Keratinocyte (primary cell): ENCODE measurements around the gene LEO1. TPM values are rescaled to one million over a fixed set of nuclear protein-coding genes. Genes with fewer than 3 reads are reported as not detected.

Source experiments
- DNase-seq: peaks from one replicate; pipeline ENCODE4 v3.0.0-alpha.2; 2011; ENCODE audit warnings: low read depth, missing footprints, low spot score
- FAIRE-seq: peaks from 2 replicates; lab custom pipeline; 2011; peaks lifted over from hg19 to GRCh38; lab: Jason Lieb, UNC
- H2AFZ ChIP-seq: 2 replicates; pipeline ENCODE4 v1.6.0; 2012; ENCODE audit warnings: low read length, control low read depth, inconsistent platforms; ENCODE audit not compliant: control insufficient read depth
- H3K27ac ChIP-seq: 2 replicates; pipeline ENCODE4 v1.5.1; 2011; ENCODE audit warnings: low read length; ENCODE audit not compliant: control insufficient read depth, insufficient read depth
- H3K27me3 ChIP-seq: 3 replicates; pipeline ENCODE4 v1.6.0; 2011; ENCODE audit warnings: low read length; ENCODE audit not compliant: control insufficient read depth, insufficient read depth; ENCODE audit errors: extremely low read depth
- H3K36me3 ChIP-seq, 2 experiments: 2 replicates in 1 of 2; 3 replicates in 1 of 2; pipeline ENCODE4 v1.5.1; 2011; ENCODE audit warnings: low read length in 2 of 2, mild to moderate bottlenecking in 1 of 2; ENCODE audit not compliant: control insufficient read depth in 2 of 2, insufficient read depth in 2 of 2; ENCODE audit errors: extremely low read depth in 1 of 2
- H3K4me1 ChIP-seq: 3 replicates; pipeline ENCODE4 v1.5.1; 2011; ENCODE audit warnings: low read length; ENCODE audit not compliant: control insufficient read depth, insufficient read depth; ENCODE audit errors: extremely low read depth
- H3K4me2 ChIP-seq: 3 replicates; pipeline ENCODE4 v1.6.0; 2011; ENCODE audit warnings: low read depth, low read length; ENCODE audit not compliant: control insufficient read depth, insufficient read depth; ENCODE audit errors: extremely low read depth
- H3K4me3 ChIP-seq, 3 experiments: fragments of 200-600 bp in 1 of 3; sonication (generic) in 1 of 3; 2 replicates in 2 of 3; 3 replicates in 1 of 3; pipeline ENCODE4 v1.5.1; 2011 to 2016; ENCODE audit warnings: low read length in 3 of 3, mild to moderate bottlenecking in 3 of 3, control low read depth in 2 of 3, inconsistent platforms in 1 of 3, low read depth in 1 of 3, mixed read lengths in 1 of 3, mixed run types in 1 of 3, moderate library complexity in 1 of 3; ENCODE audit not compliant: control insufficient read depth in 2 of 3, insufficient read depth in 2 of 3; ENCODE audit errors: extremely low read depth in 1 of 3
- H3K79me2 ChIP-seq: 2 replicates; pipeline ENCODE4 v1.6.0; 2012; ENCODE audit warnings: low read length; ENCODE audit not compliant: control insufficient read depth, insufficient read depth
- H3K9ac ChIP-seq: 3 replicates; pipeline ENCODE4 v1.6.0; 2011; ENCODE audit warnings: low read length; ENCODE audit not compliant: control insufficient read depth, insufficient read depth; ENCODE audit errors: extremely low read depth
- H3K9me1 ChIP-seq: 3 replicates; pipeline ENCODE4 v1.6.0; 2011; ENCODE audit warnings: low read length; ENCODE audit not compliant: control insufficient read depth, insufficient read depth; ENCODE audit errors: extremely low read depth
- H3K9me3 ChIP-seq: 2 replicates; pipeline ENCODE4 v1.5.1; 2012; ENCODE audit warnings: low read depth, low read length; ENCODE audit not compliant: control insufficient read depth
- H4K20me1 ChIP-seq: 3 replicates; pipeline ENCODE4 v1.6.0; 2011; ENCODE audit warnings: low read length; ENCODE audit not compliant: control insufficient read depth, insufficient read depth; ENCODE audit errors: extremely low read depth
- EZH2 ChIP-seq: IDR thresholded peaks from one replicate; pipeline ENCODE4 v1.6.1; 2012; ENCODE audit warnings: inconsistent platforms, mild to moderate bottlenecking, low read length, moderate library complexity
- dilution Hi-C: fragments of 300-500 bp; cut with MboI; formaldehyde crosslinking; loops from one replicate; pipeline ENCODE4 v1.7.0; 2020; ENCODE audit warnings: low sequenced_read_pairs; ENCODE audit not compliant: extremely low pct_ligation_motif_present
- polyA plus RNA-seq, 5 experiments: library from polyadenylated mRNA; depleted of rRNA in 3 of 5; stranded (reverse) in 3 of 5; stranded (forward) in 1 of 5; unstranded in 1 of 5; fragments of >200 nt; gene quantifications; 1 replicate in 1 of 5; 2 replicates in 3 of 5; 3 replicates in 1 of 5; pipeline versions ENCODE4 v1.2.1 to v1.2.3, GENCODE V29; 2011 to 2012; ENCODE audit warnings: missing spikeins in 2 of 5, low read depth in 1 of 5, low replicate concordance in 1 of 5
- TF ChIP-seq, protein P1 (sequence below), 3 experiments: IDR thresholded peaks in 1 of 3; conservative IDR thresholded peaks in 1 of 3; optimal IDR thresholded peaks in 1 of 3; 2 replicates in 2 of 3; 3 replicates in 1 of 3; pipeline versions ENCODE3 to v1.5.1; 2011; ENCODE audit warnings: low read length in 3 of 3, mild to moderate bottlenecking in 3 of 3, moderate library complexity in 2 of 3, control low read depth in 1 of 3, inconsistent platforms in 1 of 3; ENCODE audit not compliant: insufficient read depth in 2 of 3; ENCODE audit errors: extremely low read depth in 1 of 3

LEO1 gene
- polyA plus RNA-seq, 1 donor (not counting 4 experiments of a cell fraction or from before 2014, with no cell fraction given): 12.5 TPM

DNA sequence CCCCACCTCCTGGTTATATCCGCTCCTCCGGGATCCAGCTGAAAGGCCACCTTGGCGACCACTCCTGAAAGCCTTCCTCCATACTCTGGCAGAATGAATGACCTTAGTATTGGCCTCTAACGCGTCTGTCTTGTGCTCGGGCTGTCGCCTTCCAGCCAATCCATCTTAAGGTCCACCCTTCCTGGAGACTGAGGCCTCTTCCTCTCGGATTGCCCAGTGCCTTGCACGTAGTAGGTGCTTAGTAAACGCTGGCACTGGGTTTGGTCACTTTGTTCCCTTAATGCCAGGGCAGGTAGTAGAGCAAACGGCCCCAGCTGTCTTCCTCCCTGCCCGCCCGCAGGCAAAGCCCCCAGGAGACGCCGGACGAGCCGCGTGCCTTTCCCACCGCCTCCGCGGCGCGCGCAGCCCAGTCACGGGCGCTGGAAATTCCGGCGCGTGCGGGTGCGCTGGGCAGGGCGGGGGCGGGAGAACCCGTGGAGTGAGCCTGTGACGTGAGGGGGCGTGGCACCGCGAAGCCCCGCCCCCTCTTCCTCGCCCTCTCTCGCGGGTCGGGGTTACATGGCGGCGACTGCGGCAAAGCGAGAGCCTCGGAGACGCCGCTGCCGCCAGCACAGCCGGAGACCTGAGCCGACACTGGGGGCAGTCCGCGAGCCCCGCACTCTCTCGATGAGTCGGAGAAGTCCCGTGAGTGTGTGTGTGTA is 47.3 kb upstream of the LEO1 start, which contains the start of gene MAPK6:
Gene MAPK6, plus strand, starts transcription at position 527 of the 701 bp plus-strand sequence. CDS start 27,242 bp downstream, outside the sequence.
- DNase-seq (no peak), FAIRE-seq (no peak)
- dilution Hi-C loops: no loop called here
- H3K4me3 ChIP-seq: peak within 1 kb of the TSS; percentile 55 to 100 (median 100)
- H3K9me3 ChIP-seq: no peaks in the 10 kb centered on the region
- H4K20me1 ChIP-seq: no peaks in the 10 kb centered on the region
- H2AFZ ChIP-seq: peak within 1 kb of the TSS; percentile 62
- TF ChIP-seq EZH2: no peak
- TF ChIP-seq, protein P1, sequence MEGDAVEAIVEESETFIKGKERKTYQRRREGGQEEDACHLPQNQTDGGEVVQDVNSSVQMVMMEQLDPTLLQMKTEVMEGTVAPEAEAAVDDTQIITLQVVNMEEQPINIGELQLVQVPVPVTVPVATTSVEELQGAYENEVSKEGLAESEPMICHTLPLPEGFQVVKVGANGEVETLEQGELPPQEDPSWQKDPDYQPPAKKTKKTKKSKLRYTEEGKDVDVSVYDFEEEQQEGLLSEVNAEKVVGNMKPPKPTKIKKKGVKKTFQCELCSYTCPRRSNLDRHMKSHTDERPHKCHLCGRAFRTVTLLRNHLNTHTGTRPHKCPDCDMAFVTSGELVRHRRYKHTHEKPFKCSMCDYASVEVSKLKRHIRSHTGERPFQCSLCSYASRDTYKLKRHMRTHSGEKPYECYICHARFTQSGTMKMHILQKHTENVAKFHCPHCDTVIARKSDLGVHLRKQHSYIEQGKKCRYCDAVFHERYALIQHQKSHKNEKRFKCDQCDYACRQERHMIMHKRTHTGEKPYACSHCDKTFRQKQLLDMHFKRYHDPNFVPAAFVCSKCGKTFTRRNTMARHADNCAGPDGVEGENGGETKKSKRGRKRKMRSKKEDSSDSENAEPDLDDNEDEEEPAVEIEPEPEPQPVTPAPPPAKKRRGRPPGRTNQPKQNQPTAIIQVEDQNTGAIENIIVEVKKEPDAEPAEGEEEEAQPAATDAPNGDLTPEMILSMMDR (optimal IDR thresholded peaks at IDR 0.05 in 1 of 3, IDR thresholded peaks at IDR 0.05 in 1 of 3, conservative IDR thresholded peaks at IDR 0.05 in 1 of 3; ENCODE audit: extremely low read depth in 1 of 3, insufficient read depth in 2 of 3, low read length in 3 of 3): no peak
- H3K36me3 ChIP-seq: no peaks in the 10 kb centered on the region
- peak within 1 kb of the TSS; percentile 100 for H3K27ac ChIP-seq
- peak within 1 kb of the TSS; percentile 100 for H3K9ac ChIP-seq
- peaks cover 20% of the 10 kb centered on the region for H3K4me1 ChIP-seq
- H3K27me3 ChIP-seq: no peaks in the 10 kb centered on the region
- H3K4me2 ChIP-seq: peak within 1 kb of the TSS; percentile 98
- peaks cover 41% of the 10 kb centered on the region for H3K79me2 ChIP-seq
- H3K9me1 ChIP-seq: no peaks in the 10 kb centered on the region

DNA sequence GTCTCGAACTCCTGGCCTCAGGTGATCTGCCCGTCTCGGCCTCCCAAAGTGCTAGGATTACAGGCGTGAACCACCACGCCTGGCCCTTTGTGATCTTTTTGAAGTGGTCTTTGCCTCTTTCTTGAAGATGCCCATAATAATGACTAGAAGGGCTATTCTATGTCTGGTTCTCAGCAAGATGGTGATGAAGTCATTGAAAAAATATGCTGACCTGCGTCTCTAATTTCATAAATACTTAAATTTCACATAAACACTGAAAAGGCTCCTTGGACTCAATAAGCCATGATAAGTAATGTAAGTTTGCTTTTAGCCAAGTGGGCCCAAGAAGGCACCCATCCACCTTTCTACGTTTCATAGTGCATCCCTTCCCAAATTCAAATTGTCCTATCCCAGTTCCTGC is 46.7 kb upstream of the LEO1 start:
- dilution Hi-C loops: no loop called here
- peak overlapping the region; percentile 100 for H3K27ac ChIP-seq
- no peaks in the 10 kb centered on the region for H3K9me1 ChIP-seq
- H3K4me1 ChIP-seq: peaks cover 25% of the 10 kb centered on the region
- DNase-seq: no peak
- no peaks in the 10 kb centered on the region for H3K9me3 ChIP-seq
- H3K4me3 ChIP-seq: peak overlapping the region in 1 of 3 experiments; percentile 74
- H2AFZ ChIP-seq: no peak overlapping the region
- H3K36me3 ChIP-seq: no peaks in the 10 kb centered on the region
- peak overlapping the region; percentile 78 for H3K4me2 ChIP-seq
- no peaks in the 10 kb centered on the region for H4K20me1 ChIP-seq
- H3K79me2 ChIP-seq: peaks cover 35% of the 10 kb centered on the region
- no peak for FAIRE-seq
- TF ChIP-seq, protein P1 (optimal IDR thresholded peaks at IDR 0.05 in 1 of 3, IDR thresholded peaks at IDR 0.05 in 1 of 3, conservative IDR thresholded peaks at IDR 0.05 in 1 of 3; ENCODE audit: extremely low read depth in 1 of 3, insufficient read depth in 2 of 3, low read length in 3 of 3): no peak
- no peak for TF ChIP-seq EZH2
- no peaks in the 10 kb centered on the region for H3K27me3 ChIP-seq
- H3K9ac ChIP-seq: peak overlapping the region; percentile 100
